ENCODE results near the gene LARP1B. TPM values are rescaled to one million over a fixed set of nuclear protein-coding genes. Genes with fewer than 3 reads are reported as not detected.

Gene LARP1B
- total RNA-seq, 2 experiments from 2014 or later = 8.4 to 8.9 TPM

DNA sequence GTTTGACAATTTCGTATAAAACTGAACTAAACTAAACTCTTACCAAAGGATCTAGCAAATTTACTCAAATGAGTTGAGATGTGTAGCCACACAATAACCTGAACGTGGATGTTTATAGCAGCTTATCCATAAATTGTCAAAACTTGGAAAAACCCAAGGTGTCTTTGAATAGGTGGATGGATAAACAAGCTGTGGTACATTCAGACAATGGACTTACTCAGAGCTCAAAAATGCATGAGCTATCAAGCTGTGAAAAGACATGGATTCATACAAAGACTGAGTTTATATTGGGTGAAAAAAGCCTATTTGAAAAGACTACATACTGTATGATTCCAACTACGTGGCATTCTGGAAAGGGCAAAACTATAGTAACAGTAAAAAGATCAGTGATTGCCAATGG, 69.5 kb downstream of the LARP1B start:
- no peak for TF ChIP-seq CTCF (IDR thresholded peaks at IDR 0.05)
- Mint-ChIP-seq H3K4me1 (ENCODE audit: low read depth) (no peaks in the 10 kb centered on the region), H3K36me3 (ENCODE audit: low read depth) (peaks cover 6% of the 10 kb centered on the region), H3K9me3 (peaks cover 2% of the 10 kb centered on the region), H3K27me3 (no peaks in the 10 kb centered on the region), H3K4me3 (no peak overlapping the region), H3K27ac (no peak overlapping the region)
- intact Hi-C loops (cut with DNase I, micrococcal nuclease) = no loop called here
- ChIA-PET CTCF (no interaction called here), POLR2A (no interaction called here)
- Histone ChIP-seq H3K27me3 (ENCODE audit: control insufficient read depth in 1 of 2, insufficient read depth in 2 of 2, low read length in 2 of 2) (no peaks in the 10 kb centered on the region), H3K4me3 (ENCODE audit: low read length) (no peak overlapping the region), H3K36me3 (ENCODE audit: insufficient read depth, low read length) (no peaks in the 10 kb centered on the region), H3K27ac (ENCODE audit: low read depth in 1 of 2, low read length in 2 of 2) (no peak overlapping the region), H3K9me3 (ENCODE audit: control insufficient read depth in 1 of 2, insufficient read depth in 1 of 2, low read length in 2 of 2) (no peaks in the 10 kb centered on the region), H3K4me1 (ENCODE audit: insufficient read depth, low read length) (no peaks in the 10 kb centered on the region)
- DNase-seq = no peak
- no peak for ATAC-seq (ENCODE audit: poor library complexity)

GRCh38 chr4:128134925-128135324, 73.8 kb downstream of the LARP1B start:
- H3K4me3 Mint-ChIP-seq = no peak overlapping the region
- ATAC-seq (ENCODE audit: poor library complexity) = no peak
- POLR2A ChIA-PET = no interaction called here

GRCh38 chr4:128135391-128135790, 74.3 kb downstream of the LARP1B start:
- H3K4me3 Mint-ChIP-seq = no peak overlapping the region
- no peak overlapping the region for H3K4me3 ChIP-seq (ENCODE audit: low read length)

More at GRCh38 chr4:128134925-128135324, 73.8 kb downstream of the LARP1B start:
- no peak overlapping the region for H3K4me3 ChIP-seq (ENCODE audit: low read length)
- H3K4me1 ChIP-seq (ENCODE audit: insufficient read depth, low read length) = no peaks in the 10 kb centered on the region
- CTCF ChIA-PET = no interaction called here
- no peak for TF ChIP-seq CTCF (IDR thresholded peaks at IDR 0.05)
- intact Hi-C loops (cut with DNase I, micrococcal nuclease) = no loop called here
- no peaks in the 10 kb centered on the region for H3K27me3 Mint-ChIP-seq
- H3K4me1 Mint-ChIP-seq (ENCODE audit: low read depth) = no peaks in the 10 kb centered on the region
- no peak for DNase-seq
- H3K9me3 Mint-ChIP-seq = peaks cover 2% of the 10 kb centered on the region
- no peaks in the 10 kb centered on the region for H3K36me3 ChIP-seq (ENCODE audit: insufficient read depth, low read length)
- H3K36me3 Mint-ChIP-seq (ENCODE audit: low read depth) = peaks cover 4% of the 10 kb centered on the region
- H3K9me3 ChIP-seq (ENCODE audit: control insufficient read depth in 1 of 2, insufficient read depth in 1 of 2, low read length in 2 of 2) = no peaks in the 10 kb centered on the region
- H3K27ac Mint-ChIP-seq = no peak overlapping the region
- H3K27ac ChIP-seq (ENCODE audit: low read depth in 1 of 2, low read length in 2 of 2) = no peak overlapping the region
- no peaks in the 10 kb centered on the region for H3K27me3 ChIP-seq (ENCODE audit: control insufficient read depth in 1 of 2, insufficient read depth in 2 of 2, low read length in 2 of 2)

More at GRCh38 chr4:128135391-128135790, 74.3 kb downstream of the LARP1B start:
- ATAC-seq (ENCODE audit: poor library complexity) (no peak), DNase-seq (no peak)
- peaks cover 2% of the 10 kb centered on the region for H3K9me3 Mint-ChIP-seq
- H3K27ac Mint-ChIP-seq = no peak overlapping the region
- ChIA-PET CTCF (no interaction called here), POLR2A (no interaction called here)
- Histone ChIP-seq H3K4me1 (ENCODE audit: insufficient read depth, low read length) (no peaks in the 10 kb centered on the region), H3K36me3 (ENCODE audit: insufficient read depth, low read length) (no peaks in the 10 kb centered on the region), H3K27ac (ENCODE audit: low read depth in 1 of 2, low read length in 2 of 2) (no peak overlapping the region), H3K27me3 (ENCODE audit: control insufficient read depth in 1 of 2, insufficient read depth in 2 of 2, low read length in 2 of 2) (no peaks in the 10 kb centered on the region), H3K9me3 (ENCODE audit: control insufficient read depth in 1 of 2, insufficient read depth in 1 of 2, low read length in 2 of 2) (no peaks in the 10 kb centered on the region)
- peaks cover 7% of the 10 kb centered on the region for H3K36me3 Mint-ChIP-seq (ENCODE audit: low read depth)
- intact Hi-C loops (cut with DNase I, micrococcal nuclease) = no loop called here
- no peaks in the 10 kb centered on the region for H3K27me3 Mint-ChIP-seq
- TF ChIP-seq CTCF (IDR thresholded peaks at IDR 0.05) = no peak
- H3K4me1 Mint-ChIP-seq (ENCODE audit: low read depth) = no peaks in the 10 kb centered on the region

Data from CD4-positive, alpha-beta T cell (primary cell).